Measurements from ENCODE around the gene ADORA2A. TPM values are rescaled to one million over a fixed set of nuclear protein-coding genes. Genes with fewer than 3 reads are reported as not detected.

The ADORA2A gene
- total RNA-seq = 6.5 TPM

DNA sequence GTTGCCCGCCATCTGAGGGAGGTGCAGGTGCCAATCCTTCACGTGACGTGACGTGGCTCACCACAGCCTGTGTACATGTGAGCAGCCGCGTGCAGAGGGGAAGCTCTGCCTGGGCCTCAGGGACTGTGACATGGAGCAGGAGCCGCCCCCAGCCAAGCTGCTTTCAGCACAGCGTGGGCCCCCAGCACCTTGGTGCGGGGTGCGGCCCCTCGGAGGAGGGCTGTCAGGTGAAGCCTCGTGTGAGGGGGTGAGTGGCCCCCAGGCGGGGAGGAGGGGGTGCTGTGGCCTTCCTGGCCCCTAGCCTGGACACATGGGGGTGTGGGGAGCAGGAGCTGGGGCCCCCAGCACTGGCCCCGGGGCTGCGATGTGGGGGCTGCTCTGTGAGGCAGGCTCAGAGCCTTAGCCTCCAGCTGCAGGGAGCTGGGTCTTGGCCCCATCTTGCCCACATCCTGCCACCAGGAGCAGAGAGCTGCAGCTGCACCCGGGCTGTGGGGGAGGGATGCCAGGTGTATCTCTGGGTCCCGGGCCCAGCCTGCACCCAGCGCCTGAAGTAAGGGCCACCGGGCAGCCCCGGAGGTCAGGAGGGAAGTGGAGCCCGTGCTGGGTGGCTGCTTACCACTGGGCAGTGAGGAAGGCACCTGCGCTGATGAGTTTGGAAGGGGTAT lies at the start of gene ADORA2A:
TSS of gene ADORA2A (plus strand) at position 100 of the 665 bp plus-strand sequence. CDS start 5,806 bp downstream, outside the sequence.
- DNase-seq (ENCODE audit: low spot score in 2 of 2) (no peak), FAIRE-seq (no peak)

DNA sequence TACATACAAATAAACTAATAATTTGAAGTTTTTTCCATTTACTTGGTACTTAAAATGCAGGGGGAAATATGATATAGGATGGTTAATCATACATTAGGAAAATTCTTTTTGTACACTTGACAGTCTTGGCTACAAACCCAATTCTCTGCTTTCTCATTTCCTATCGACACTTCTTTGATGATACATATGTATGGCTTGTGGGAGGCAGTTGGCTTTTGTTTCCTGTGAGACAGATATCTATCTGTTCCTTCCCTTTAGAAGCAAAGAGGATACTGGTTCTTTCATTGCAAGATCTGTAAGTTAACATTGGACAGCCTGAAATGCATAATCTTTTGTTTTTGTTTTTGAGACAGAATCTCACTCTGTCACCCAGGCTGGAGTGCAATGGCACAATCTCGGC lies 47.9 kb upstream of the ADORA2A start:
- FAIRE-seq (no peak), DNase-seq (ENCODE audit: low spot score in 2 of 2) (no peak)

DNA sequence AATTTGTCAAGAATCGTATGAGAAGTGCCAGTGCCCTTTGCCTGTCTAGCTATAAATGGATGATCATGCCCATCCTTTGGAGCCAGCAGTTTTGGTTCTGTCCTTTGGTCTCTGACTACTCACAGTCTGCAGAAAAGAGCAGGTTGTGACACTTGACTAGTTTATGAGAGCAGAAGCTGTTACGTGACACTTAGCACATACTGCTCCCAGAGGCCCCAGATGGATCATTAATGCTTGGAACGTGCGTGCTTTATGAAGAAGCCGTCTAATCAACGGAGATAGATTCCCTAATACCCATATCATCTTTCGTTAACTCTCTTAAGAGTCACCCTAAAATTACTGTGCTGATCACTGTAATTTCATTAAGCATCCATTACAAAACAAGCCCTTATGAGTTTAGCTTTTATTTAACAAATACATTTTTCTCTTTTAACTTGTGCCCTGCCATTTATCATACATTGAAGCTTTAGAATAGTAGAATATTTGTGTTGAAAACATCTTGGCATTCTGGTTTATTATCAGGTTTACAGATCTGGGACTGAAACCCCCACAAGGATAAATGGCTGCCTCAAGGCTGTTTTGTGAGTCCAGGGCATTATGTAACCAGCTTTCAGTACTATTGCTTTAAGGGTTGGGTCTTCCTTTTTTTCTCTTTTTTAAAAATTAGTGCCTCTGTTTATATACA lies 47.0 kb upstream of the ADORA2A start:
- FAIRE-seq (no peak), DNase-seq (ENCODE audit: low spot score in 2 of 2) (no peak)

DNA sequence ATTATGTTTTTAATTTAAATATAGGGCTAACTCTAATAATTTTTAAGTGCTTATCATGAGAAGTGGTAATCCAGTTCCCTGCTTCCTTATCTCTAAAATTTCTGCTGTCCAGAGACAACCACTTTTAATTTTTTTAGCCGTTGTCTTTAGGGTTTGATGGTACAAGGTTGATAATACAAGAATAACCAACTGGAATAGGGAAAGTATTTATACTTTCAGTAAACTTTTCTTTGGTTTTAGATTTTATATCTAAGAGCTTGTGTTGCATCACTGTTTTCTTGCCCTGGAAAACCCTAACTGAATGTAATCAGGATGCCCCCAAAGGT lies 46.5 kb upstream of the ADORA2A start:
- DNase-seq (ENCODE audit: low spot score in 2 of 2) (no peak), FAIRE-seq (no peak)

DNA sequence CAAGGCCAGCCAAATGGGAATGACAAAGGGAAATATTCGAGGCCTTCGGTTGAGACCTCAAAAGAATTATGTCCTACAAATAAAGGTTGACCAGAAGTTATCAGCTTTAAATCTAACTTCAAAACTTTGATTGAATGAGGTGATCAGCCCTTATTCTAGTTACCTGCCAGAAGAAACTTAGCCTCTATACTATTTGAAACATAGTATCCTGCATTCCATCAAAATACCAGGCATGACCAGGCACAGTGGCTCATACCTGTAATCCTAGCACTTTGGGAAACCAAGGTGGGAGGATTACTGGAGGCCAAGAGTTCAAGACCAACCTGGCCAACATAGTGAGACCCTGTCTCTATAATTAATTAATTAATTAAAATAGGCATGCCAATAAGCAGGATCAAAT lies 44.3 kb upstream of the ADORA2A start:
- FAIRE-seq (no peak), DNase-seq (ENCODE audit: low spot score in 2 of 2) (no peak)

DNA sequence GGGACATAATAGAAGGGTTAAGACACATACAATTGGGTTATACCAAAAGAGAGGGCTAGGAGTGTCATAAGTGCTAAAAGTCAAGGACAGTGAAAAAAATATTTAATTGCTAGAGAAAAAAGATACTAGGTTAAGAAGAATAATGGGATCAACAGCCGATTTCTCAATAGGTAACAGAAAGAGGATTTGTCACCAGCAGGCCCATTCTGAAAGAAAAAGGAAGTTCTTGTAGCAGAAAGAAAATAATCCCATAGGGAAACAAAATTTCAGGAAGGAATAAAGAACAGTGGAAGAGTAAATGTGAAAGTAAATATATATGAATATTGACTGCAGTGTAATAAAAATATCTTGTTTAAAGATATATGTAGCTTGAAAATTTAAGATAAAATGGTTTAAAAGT lies 43.3 kb upstream of the ADORA2A start:
- FAIRE-seq (no peak), DNase-seq (ENCODE audit: low spot score in 2 of 2) (no peak)

DNA sequence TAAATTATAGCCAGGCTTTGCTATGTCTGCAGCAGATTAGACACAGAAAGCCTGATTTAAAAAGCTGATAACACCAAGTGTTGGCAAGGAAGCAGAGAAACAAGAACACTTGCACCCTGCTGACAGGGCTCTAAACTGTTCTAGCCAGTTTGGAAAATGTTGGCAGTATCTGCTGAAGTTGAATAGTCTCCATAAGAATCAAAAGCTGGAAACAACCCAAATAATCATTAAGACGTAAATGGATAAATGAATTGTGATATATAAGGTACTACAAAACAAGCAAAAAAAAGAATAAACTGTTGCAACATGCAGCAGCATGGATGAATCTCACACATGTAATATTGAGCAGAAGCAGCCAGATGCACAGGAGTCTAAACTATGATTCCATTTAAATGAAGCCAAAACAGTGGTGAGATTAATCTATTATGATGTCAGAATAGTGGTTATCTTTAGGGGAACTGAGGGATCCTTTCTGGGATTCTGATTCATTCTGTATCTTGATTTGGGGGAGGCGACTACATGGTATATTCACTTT lies 40.4 kb upstream of the ADORA2A start:
- DNase-seq (ENCODE audit: low spot score in 2 of 2) (no peak), FAIRE-seq (no peak)

DNA sequence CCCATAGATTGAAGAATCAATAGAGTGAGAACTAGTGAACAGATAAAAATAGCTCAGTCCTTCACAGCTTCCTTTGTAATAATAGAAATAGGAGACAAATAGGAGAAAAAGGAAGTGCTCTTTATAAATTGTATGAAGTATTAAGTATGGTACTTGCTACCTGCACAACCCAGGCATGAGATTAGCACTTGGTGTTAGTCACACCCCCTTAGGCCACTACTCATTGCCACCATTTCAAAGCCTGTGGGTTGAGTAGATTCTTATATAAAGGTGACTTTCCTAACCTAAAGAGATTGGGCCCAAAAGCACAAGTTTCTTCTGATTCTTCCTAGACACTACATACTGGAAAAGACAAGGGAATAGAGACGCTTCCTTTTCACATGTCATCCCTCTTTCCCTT lies 37.7 kb upstream of the ADORA2A start:
- no peak for FAIRE-seq
- no peak for DNase-seq (ENCODE audit: low spot score in 2 of 2)

DNA sequence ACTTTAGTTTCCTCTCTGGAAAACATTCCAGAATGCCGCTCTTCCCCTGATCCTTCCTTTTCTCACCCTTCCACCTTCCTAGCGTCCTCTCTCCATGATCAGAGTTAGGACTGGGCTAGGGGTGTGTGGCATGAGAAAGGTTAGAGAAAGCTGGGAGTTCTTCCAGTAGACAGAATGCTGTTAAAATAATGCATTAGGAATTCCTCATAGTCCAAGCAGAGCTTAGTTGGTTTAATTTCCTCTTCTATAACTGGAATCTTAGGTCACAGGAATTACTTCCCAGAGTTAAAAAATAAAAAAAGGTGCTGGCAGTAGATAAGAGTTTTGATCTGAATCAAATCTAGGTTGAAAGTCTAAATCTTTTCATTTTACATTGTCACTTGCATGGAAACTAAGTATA lies 37.2 kb upstream of the ADORA2A start:
- DNase-seq (ENCODE audit: low spot score in 2 of 2) (no peak), FAIRE-seq (no peak)

DNA sequence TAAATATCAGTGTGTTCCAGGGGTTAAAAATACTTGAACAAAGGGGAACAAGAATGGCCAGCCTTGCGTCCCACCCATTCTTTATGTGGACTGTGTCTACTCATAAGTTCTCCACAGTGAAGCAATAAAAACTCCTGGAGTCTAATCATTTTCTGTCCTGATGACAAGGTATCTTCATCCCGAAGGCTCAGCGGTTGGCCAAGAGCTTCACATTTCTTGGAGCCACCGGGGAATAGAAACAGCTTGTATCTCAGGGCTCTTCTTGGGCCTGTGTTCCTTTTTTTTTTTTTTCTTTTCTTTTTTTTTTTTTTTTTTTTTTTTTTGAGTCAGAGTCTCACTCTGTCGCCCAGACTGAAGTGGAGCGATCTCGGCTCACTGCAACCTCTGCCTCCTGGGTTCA lies 36.8 kb upstream of the ADORA2A start:
- no peak for FAIRE-seq

DNA sequence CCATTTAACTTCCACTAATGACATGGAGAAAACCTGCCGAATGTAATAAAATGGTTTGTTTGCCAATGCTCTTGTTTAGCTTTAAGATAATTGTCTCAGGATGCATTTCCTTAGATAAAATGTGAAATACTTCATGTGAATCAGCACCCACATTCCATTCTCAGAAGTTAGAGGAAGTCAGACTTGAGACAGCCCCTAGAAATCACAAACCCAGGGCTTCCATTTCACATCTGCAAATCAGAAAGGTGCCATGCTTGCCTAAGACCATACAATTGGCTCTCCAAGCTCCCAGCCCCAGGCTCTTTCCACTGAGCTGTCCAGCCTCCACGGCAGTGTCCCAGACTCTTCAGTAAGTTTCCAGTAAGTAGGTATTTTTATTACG lies 35.6 kb upstream of the ADORA2A start:
- no peak for DNase-seq (ENCODE audit: low spot score in 2 of 2)
- FAIRE-seq = no peak

More for the DNA sequence above, 36.8 kb upstream of the ADORA2A start:
- DNase-seq (ENCODE audit: low spot score in 2 of 2) = no peak

DNA sequence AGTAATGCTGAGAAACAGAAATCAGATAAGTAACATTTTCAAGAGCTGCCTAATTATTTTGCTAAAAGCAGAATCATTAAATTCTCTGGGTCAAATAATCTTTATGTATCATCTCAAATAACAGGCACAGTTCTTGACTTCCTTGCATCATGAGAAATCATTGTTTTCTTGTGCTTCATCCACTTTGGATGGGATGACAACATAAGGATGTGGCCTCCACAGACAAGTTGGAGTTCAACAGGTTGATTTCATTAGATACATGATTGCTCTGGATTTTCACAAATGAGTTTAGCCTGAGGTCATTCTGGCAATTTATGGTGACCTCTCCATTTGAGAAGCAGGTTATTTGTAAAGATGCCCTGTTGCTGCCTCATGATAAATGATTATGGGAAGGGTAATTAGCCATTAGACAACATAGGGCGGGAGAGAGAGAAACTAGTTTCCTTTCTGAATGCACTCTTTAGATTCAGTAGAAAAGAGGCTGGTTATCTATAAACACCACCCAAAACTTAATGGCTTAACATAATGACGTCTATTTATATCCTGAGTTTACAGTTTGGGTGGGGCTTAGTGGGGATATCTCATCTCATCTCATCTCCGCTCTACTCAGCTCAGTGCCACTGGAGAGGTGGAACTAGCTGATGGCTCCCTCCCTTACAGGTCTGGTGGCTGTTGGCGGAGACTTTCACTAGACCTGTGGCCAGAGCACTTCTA lies 35.0 kb upstream of the ADORA2A start:
- no peak for DNase-seq (ENCODE audit: low spot score in 2 of 2)
- no peak for FAIRE-seq

DNA sequence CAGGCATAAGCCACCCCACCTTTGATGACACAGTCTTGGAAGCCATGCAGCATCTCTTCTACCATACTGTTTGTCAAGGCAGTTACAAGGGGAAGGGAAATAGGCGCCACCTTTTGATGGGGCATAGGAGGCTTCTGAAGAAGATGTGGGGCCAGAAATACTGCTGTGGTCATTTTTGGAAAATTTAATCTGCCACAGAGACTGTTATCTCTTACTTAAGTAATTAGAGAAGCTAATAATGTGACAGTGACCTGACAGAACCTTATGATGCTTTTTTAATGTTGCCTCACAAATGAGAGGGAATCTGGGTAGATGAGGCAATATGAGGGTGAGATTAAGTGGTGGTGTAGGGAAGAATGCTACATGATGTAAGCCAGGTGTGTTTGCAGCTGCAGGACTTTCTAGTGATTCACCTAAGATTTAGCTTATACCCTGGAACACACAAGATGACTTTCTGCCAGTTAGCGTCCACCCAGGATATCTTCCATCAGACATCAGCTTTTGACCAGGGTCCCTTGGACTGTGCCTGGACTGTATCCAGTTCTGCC lies 34.3 kb upstream of the ADORA2A start:
- DNase-seq (ENCODE audit: low spot score in 2 of 2) (no peak), FAIRE-seq (no peak)

DNA sequence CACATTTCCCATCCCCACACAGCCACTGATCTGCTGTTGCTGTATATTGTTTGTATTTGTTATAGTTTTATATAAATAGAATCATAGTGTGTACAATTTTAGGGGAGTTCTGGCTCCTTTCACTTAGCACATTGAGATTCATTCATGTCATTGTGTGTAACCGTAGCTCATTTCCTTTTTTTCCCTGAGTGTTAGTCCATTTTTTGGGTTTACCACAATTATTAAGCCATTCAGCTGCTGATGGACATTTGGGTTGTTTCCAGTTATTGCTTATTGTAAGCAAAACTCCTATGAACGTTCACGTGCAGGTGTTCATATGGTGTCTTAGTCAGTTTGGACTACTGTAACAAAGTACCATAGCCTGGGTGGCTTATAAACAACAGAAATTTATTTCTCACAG lies 33.6 kb upstream of the ADORA2A start:
- DNase-seq (ENCODE audit: low spot score in 2 of 2) (no peak), FAIRE-seq (no peak)

DNA sequence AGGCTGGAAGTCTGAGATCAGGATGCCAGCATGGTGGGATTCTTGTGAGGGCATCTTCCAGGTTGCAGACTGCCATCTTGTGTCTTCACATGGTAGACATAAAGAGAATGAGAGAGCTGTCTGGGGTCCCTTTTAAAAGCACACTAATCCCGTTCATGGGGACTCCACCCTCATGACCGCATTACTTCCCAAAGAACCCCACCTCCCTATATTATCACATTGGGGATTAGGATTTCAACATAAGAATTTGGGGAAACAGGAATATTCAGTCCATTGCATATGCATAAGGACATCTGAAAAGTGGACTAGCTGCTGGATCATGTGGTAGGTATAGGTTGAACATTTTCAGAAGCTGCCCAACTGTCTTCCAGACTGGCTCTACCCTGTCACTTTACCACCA lies 33.1 kb upstream of the ADORA2A start:
- FAIRE-seq (no peak), DNase-seq (ENCODE audit: low spot score in 2 of 2) (no peak)

DNA sequence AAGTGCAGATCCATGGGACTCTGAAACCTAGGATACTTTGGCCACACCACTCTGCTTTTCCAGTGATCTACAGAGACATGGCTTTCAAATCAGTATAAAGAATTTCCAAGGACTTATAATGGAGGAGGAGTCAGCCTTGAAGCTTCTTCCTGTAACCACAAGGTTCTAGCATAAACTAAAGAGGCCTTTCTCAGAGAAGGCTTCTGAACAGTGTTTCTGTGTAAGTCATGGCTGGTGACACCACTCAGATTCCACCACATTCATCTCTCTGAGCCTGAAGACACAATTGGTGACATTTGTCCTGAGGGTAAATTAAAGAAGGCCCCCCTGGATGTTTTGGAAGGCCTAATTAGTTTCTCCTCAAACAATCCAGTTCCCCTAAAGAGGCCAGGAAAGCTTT lies 29.0 kb upstream of the ADORA2A start:
- DNase-seq (ENCODE audit: low spot score in 2 of 2) = no peak
- FAIRE-seq = no peak

DNA sequence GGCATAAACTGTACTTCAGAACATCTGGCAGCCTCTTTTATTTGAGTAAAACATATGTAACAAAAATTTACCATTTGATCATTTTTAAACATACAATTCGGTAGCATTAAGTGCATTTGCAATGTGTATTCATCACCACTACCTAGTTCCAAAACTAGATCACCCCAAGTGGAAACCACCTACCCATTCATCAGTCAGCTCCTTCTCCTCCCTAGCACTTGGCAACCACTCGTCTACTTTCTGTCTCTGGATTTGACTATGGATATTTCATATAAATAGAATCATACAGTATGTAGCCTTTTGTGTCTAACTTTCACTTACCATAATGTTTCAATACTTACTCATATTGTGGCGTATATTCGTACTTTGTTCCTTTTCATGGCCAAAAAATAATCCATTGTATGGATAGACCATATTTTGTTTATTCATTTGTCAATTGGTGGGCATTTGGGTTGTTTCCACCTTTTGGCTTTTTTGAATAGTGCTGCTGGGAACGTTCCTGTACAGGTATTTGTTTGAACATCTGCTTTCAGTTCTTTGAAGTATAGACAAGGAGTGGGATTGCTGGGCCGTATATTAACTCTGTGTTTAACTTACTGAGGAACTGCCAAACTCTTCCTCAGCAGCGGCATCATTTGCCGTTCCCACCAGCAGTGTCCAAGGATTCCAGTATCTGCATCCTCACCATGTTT lies 27.2 kb upstream of the ADORA2A start:
- FAIRE-seq (no peak), DNase-seq (ENCODE audit: low spot score in 2 of 2) (no peak)

DNA sequence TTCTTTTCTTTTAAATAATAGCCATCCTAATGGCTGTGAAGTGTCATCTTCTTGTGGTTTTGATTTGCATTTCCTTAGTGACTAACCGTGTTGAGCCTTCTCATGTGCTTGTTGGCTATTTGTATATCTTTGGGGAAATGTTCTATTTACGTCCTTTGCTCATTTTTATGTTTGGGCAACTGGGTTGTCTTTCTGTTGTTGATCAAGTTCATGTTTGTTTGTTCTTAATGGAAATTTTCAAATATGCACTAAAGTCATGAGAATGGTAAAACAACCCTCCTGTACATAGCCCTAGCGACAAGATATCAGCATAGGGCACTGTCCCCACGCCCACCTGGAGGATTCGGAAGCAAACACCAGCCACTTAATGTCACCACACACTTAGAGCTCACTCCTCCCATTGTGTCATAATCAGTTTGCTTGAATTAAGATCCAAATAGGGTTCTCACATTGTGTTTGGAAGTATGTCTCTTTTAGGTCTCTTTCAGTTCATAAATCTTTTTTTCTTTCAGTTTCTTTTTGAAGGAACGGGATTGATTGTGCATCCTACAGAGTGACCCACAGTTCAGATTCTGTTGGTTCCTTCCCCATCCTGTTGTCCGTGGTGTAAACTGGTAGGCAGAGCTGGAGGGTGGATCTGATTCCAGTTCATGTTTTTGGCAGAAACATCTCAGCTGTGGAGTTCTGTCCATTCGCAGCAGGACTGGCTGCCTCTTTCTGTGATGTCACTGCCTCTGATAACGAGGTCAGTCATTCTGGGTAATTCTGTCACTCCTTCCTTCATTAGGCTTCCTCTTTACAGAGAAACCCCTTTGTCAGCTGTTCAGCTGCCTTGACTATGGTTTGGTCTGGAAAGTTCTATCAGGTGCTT lies 26.4 kb upstream of the ADORA2A start:
- no peak for FAIRE-seq
- DNase-seq (ENCODE audit: low spot score in 2 of 2) = no peak

DNA sequence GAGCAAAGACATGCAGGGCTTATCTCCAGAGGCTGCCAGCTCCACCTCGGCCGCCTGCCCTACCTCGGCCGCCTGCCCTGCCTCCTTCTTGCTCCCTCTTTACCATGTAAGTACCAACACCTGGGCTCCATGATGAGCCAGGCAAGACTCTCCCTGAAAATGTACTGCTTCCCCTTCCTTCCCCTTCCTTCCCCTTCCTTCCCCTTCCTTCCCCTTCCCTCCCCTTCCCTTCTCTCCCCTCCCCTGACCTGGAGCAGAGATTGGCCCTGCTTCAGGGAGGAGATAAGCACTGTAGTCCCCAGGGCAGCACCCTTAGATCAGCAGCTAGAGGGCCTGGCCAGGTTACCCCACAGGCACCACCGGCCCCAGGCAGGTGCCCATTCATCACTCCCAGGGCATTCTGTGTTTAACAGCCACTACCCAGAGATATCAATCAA lies 25.4 kb upstream of the ADORA2A start:
- DNase-seq (ENCODE audit: low spot score in 2 of 2) (no peak), FAIRE-seq (no peak)

All from frontal cortex (tissue), 4 donors.